ENCODE results near the gene WDR36. TPM values are rescaled to one million over a fixed set of nuclear protein-coding genes. Genes with fewer than 3 reads are reported as not detected.

WDR36 gene
- total RNA-seq, 1 donor = 24.5 TPM

Other genes starting within 250 kb of the WDR36 start
- under 0.01 TPM for gene TSLP, start 20.6 kb upstream of the WDR36 start, total RNA-seq
- gene CAMK4, start 132.0 kb downstream of the WDR36 start, total RNA-seq = 0.27 TPM

Data from hematopoietic multipotent progenitor cell (in vitro differentiated cells).